Breast epithelium (tissue), 4 donors: ENCODE measurements around the gene DUSP15. TPM values are rescaled to one million over a fixed set of nuclear protein-coding genes. Genes with fewer than 3 reads are reported as not detected.

Experiments
- DNase-seq, 2 donors: peaks; one replicate each; pipeline ENCODE4 v3.0.0-alpha.2; 2019; ENCODE audit warnings: low spot score in 2 of 2
- H3K27ac ChIP-seq, 2 donors: fragments of 200-600 bp; sonication (generic) in 1 of 2; one replicate each; pipeline ENCODE4 v1.5.1; 2016 to 2019; ENCODE audit warnings: mild to moderate bottlenecking in 1 of 2
- H3K27me3 ChIP-seq, 2 donors: fragments of 200-600 bp; sonication (generic) in 1 of 2; one replicate each; pipeline versions ENCODE4 v1.5.1 to v1.6.0; 2017 to 2019; ENCODE audit warnings: control low read depth in 1 of 2, mild to moderate bottlenecking in 1 of 2
- H3K36me3 ChIP-seq: fragments of 200-600 bp; one replicate; pipeline ENCODE4 v1.5.1; 2019
- H3K4me1 ChIP-seq, 2 donors: fragments of 200-600 bp; sonication (generic); one replicate each; pipeline ENCODE4 v1.5.1; 2016 to 2019; ENCODE audit warnings: control low read depth in 1 of 2
- H3K4me3 ChIP-seq, 3 donors: fragments of 200-600 bp; sonication (generic); 1 replicate in 2 of 3; 2 replicates in 1 of 3; pipeline ENCODE4 v1.5.1; 2016 to 2019; ENCODE audit warnings: mild to moderate bottlenecking in 3 of 3, moderate library complexity in 2 of 3
- H3K9me3 ChIP-seq, 2 donors: fragments of 200-600 bp; sonication (generic) in 1 of 2; one replicate each; pipeline ENCODE4 v1.5.1; 2016 to 2019; ENCODE audit warnings: control low read depth in 1 of 2
- POLR2A ChIP-seq: fragments of 450-650 bp; IDR thresholded peaks from one replicate; pipeline ENCODE4 v1.6.1; 2016; ENCODE audit warnings: antibody characterized with exemption, mild to moderate bottlenecking, moderate library complexity
- POLR2AphosphoS5 ChIP-seq, 3 donors: sonication (generic); formaldehyde crosslinking; IDR thresholded peaks; one replicate each; pipeline ENCODE4 v1.6.1; 2017; ENCODE audit warnings: antibody characterized with exemption in 3 of 3
- intact Hi-C: fragments of 100-400 bp; cut with DNase I; formaldehyde crosslinking; loops from one replicate; pipeline ENCODE4 v1.15.1; 2023; ENCODE audit warnings: low total_unique reads
- total RNA-seq, 3 donors: library from RNA; depleted of rRNA; stranded (reverse); fragments of >200 nt; gene quantifications; one replicate each; pipeline ENCODE4 v1.1.0, GENCODE V29; 2016
- TF ChIP-seq, protein P1 (sequence below), 3 donors: fragments of 450-650 bp; IDR thresholded peaks; one replicate each; pipeline ENCODE4 v1.5.1; 2016 to 2017; ENCODE audit warnings: antibody characterized with exemption in 3 of 3, mild to moderate bottlenecking in 3 of 3, moderate library complexity in 3 of 3

DUSP15 gene
- total RNA-seq, 3 donors from 2014 or later = 1.9 to 3.6 (median 2.1) TPM

DNA sequence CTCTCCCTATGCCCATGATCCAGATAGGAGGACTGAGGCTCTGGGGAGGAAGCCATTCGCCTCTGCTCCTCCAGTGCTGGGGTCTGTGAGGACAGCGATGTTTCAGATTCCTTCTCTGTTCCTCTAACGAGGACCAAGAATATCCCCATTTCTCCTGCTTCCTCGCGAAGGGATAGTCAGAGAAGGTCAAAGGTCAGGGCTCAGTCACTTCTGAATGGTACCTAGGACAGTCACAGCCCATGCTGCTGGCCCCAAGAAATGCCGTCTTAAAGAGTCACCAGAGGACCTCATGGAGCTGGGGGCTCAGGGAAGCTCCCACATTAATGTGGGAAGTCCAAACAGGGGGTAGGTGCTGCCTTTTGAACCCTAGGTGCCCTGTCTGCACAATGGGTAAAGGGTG is 27.0 kb downstream of the DUSP15 start:
- Histone ChIP-seq H3K4me3 (no peak overlapping the region), H3K4me1 (no peaks in the 10 kb centered on the region), H3K9me3 (no peaks in the 10 kb centered on the region), H3K27me3 (no peaks in the 10 kb centered on the region), H3K27ac (peak overlapping the region in 1 of 2 donors; percentile 69), H3K36me3 (no peaks in the 10 kb centered on the region)
- TF ChIP-seq POLR2A = no peak
- TF ChIP-seq, protein P1, sequence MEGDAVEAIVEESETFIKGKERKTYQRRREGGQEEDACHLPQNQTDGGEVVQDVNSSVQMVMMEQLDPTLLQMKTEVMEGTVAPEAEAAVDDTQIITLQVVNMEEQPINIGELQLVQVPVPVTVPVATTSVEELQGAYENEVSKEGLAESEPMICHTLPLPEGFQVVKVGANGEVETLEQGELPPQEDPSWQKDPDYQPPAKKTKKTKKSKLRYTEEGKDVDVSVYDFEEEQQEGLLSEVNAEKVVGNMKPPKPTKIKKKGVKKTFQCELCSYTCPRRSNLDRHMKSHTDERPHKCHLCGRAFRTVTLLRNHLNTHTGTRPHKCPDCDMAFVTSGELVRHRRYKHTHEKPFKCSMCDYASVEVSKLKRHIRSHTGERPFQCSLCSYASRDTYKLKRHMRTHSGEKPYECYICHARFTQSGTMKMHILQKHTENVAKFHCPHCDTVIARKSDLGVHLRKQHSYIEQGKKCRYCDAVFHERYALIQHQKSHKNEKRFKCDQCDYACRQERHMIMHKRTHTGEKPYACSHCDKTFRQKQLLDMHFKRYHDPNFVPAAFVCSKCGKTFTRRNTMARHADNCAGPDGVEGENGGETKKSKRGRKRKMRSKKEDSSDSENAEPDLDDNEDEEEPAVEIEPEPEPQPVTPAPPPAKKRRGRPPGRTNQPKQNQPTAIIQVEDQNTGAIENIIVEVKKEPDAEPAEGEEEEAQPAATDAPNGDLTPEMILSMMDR (IDR thresholded peaks at IDR 0.05) = no peak
- TF ChIP-seq POLR2AphosphoS5 (IDR thresholded peaks at IDR 0.05) = no peak
- no peak for DNase-seq
- intact Hi-C loops = no loop called here

DNA sequence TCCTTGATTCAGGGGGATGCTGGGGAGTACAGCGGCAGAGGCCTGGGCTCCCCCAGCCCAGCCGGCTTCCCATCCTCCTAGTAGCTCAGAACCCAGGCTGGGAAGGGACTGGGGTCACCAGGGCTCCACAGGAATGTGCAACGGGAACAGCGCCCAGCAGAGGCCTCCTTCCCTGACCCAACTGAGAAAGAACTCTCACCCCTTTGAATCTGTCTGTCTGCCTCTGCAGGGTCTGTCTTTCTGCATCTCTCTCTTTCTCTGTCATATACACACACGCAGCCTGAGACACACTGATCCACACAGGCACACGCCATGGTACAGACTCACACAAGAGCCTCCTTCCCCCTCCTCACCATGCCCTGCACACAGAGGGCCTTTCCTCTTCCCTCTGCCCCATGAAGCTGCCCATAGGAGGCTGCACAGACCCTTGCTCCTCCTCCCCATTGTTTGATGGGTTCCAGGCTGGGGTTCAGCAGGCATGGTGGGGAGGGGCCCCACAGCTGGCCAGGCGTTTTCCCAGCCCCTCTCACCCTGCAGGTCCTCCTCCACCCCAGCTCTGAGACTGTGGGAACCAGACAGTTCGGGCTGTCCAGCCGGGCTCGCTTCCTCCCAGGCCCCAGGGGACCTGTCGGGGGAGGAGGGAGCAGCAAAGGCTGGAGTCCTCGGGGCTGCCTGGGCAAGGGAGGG is 27.7 kb downstream of the DUSP15 start:
- H3K4me3 ChIP-seq = no peak overlapping the region
- no peak for DNase-seq
- no peak for TF ChIP-seq POLR2A
- no peak for TF ChIP-seq POLR2AphosphoS5 (IDR thresholded peaks at IDR 0.05)
- TF ChIP-seq, protein P1 (IDR thresholded peaks at IDR 0.05) = no peak
- intact Hi-C loops = no loop called here
- peak overlapping the region in 1 of 2 donors; percentile 69 for H3K27ac ChIP-seq
- H3K9me3 ChIP-seq = no peaks in the 10 kb centered on the region
- no peaks in the 10 kb centered on the region for H3K4me1 ChIP-seq
- H3K27me3 ChIP-seq = no peaks in the 10 kb centered on the region
- H3K36me3 ChIP-seq = no peaks in the 10 kb centered on the region

DNA sequence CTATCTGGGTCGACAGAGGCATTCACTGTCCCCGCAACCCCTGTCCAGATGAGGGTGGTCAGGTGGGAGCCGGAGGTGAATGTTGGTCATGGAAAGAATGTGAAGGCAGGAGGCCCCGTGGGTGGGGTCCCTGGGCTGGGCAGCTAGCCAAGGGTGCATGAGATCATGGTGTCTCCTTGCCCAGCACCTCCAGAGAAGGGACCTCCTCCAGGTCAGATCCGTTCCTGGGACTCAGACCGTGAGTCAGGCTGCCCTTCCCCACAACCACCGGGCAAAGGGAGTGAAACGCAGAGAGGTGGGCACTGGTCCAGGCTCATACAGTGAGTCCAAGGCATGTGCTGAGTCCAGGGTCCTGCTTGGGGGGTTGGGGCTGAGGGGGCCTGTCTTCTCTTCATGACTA is 28.4 kb downstream of the DUSP15 start:
- Histone ChIP-seq H3K4me1 (peaks cover 0 to 2% of the 10 kb centered on the region in 2 donors), H3K9me3 (no peaks in the 10 kb centered on the region), H3K27ac (peak overlapping the region in 1 of 2 donors; percentile 58), H3K27me3 (no peaks in the 10 kb centered on the region), H3K36me3 (no peaks in the 10 kb centered on the region), H3K4me3 (no peak overlapping the region)
- TF ChIP-seq, protein P1 (IDR thresholded peaks at IDR 0.05) = no peak
- TF ChIP-seq POLR2AphosphoS5 (IDR thresholded peaks at IDR 0.05) (no peak), POLR2A (no peak)
- intact Hi-C loops = no loop called here
- DNase-seq = no peak

DNA sequence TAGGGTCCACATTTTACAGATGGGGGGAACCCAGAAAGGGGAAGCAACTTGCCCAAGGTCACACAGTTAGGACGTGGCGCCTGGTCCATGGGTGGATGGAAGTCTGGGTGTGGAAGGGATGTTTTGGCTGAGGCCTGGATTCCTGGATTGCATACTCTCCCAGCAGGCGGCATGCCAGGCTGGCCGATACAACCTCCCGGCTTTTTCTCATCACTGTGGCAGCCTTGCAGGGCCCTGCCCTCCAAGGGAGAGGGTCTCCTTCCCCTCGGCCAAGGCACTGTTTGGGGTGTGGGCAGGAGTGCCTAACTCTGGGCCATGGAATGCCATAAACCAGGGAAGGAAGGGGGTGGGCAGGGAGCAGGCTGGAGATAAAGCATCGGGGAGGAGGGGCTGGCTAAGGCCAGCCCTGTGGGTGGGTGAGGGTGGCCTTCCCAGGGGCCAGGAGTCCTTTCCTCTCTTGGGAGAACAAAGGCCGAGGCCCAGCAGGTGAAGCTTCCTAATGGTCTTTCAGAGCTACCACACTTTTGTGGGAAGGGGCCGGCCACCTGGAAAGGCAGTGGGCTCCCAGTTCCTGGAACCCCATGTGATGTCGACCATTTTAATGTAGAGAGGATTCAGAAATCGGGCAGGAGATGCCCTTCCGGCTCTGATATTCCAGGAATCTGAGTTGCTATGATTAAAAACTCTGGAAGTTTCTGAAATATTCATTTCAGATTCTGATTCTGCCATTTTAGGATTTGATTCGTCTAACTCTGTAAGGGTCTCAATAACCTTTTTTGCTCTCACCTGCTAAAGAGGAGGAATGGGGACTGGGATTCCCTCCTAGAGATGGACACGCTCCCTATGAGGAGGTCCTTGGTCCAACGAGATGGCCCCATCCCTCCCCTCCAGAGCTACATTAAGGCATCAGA is 29.2 kb downstream of the DUSP15 start:
- Histone ChIP-seq H3K27me3 (no peaks in the 10 kb centered on the region), H3K4me1 (peaks cover 0 to 9% of the 10 kb centered on the region in 2 donors), H3K9me3 (no peaks in the 10 kb centered on the region), H3K27ac (peak overlapping the region in 1 of 2 donors; percentile 58), H3K4me3 (no peak overlapping the region), H3K36me3 (no peaks in the 10 kb centered on the region)
- no peak for DNase-seq
- TF ChIP-seq POLR2A = no peak
- TF ChIP-seq, protein P1 (IDR thresholded peaks at IDR 0.05) = no peak
- TF ChIP-seq POLR2AphosphoS5 (IDR thresholded peaks at IDR 0.05) = no peak
- intact Hi-C loops = no loop called here
